GM21786 (cell line): ENCODE data around the gene CHCHD3.
A peak's percentile ranks its signal among the peaks of the same experiment; 100 is the strongest.

Experiments
- ATAC-seq: cut with Tn5 transposase; IDR thresholded peaks from one replicate; pipeline ENCODE4 v1.9.1; 2021; ENCODE audit not compliant: unreplicated experiment

Gene CHCHD3

GRCh38 chr7:132871419-132871818, 210.5 kb downstream of the CHCHD3 start:
- ATAC-seq: peak; percentile 47

- no peak for ATAC-seq
Observed at GRCh38 chr7:132869166-132869861, 212.6 kb downstream of the CHCHD3 start.

GRCh38 chr7:132866551-132866950, 215.3 kb downstream of the CHCHD3 start:
- ATAC-seq: no peak

- ATAC-seq: no peak
Observed at GRCh38 chr7:132866144-132866531, 215.8 kb downstream of the CHCHD3 start.

- ATAC-seq: no peak
Observed at GRCh38 chr7:132865366-132866143, 216.3 kb downstream of the CHCHD3 start.

- ATAC-seq: no peak
Observed at GRCh38 chr7:132861940-132862554, 219.8 kb downstream of the CHCHD3 start.

- ATAC-seq: no peak
Observed at GRCh38 chr7:132861424-132861823, 220.5 kb downstream of the CHCHD3 start.

GRCh38 chr7:132859199-132859598, 222.7 kb downstream of the CHCHD3 start:
- no peak for ATAC-seq

- ATAC-seq: no peak
Observed at GRCh38 chr7:132858760-132859159, 223.1 kb downstream of the CHCHD3 start.

- no peak for ATAC-seq
Observed at GRCh38 chr7:132858251-132858650, 223.6 kb downstream of the CHCHD3 start.

- ATAC-seq: no peak
Observed at GRCh38 chr7:132857703-132858102, 224.2 kb downstream of the CHCHD3 start.

- no peak for ATAC-seq
Observed at GRCh38 chr7:132857031-132857430, 224.9 kb downstream of the CHCHD3 start.

- ATAC-seq: no peak
Observed at GRCh38 chr7:132856416-132856815, 225.5 kb downstream of the CHCHD3 start.

- no peak for ATAC-seq
Observed at GRCh38 chr7:132855901-132856300, 226.0 kb downstream of the CHCHD3 start.

GRCh38 chr7:132854238-132854637, 227.7 kb downstream of the CHCHD3 start:
- ATAC-seq: no peak

- ATAC-seq: no peak
Observed at GRCh38 chr7:132847376-132847775, 234.5 kb downstream of the CHCHD3 start.

GRCh38 chr7:132846086-132846485, 235.8 kb downstream of the CHCHD3 start:
- ATAC-seq: no peak

- no peak for ATAC-seq
Observed at GRCh38 chr7:132842478-132842877, 239.4 kb downstream of the CHCHD3 start.

- ATAC-seq: no peak
Observed at GRCh38 chr7:132840199-132840598, 241.7 kb downstream of the CHCHD3 start.

GRCh38 chr7:132838313-132838712, 243.6 kb downstream of the CHCHD3 start:
- no peak for ATAC-seq

- ATAC-seq: no peak
Observed at GRCh38 chr7:132837529-132837928, 244.4 kb downstream of the CHCHD3 start.

GRCh38 chr7:132836746-132837145, 245.1 kb downstream of the CHCHD3 start:
- no peak for ATAC-seq
